Lung (tissue), 12 donors: Measurements from ENCODE around the gene HSD17B12. TPM values are rescaled to one million over a fixed set of nuclear protein-coding genes. Genes with fewer than 3 reads are reported as not detected.
"Not testable (repeated sequence)": the region's sequence is repeated elsewhere in the genome, so short reads cannot be mapped to it uniquely, and the experiment has no call there.

Experiments used
- ATAC-seq: fragments of 200-7000 bp; cut with Tn5 transposase; one replicate; pipeline ENCODE4 v1.9.1; 2020; ENCODE audit warnings: moderate number of reproducible peaks; ENCODE audit not compliant: insufficient read depth, low FRiP score
- DNase-seq, 3 donors: peaks; one replicate each; pipeline ENCODE4 v3.0.0-alpha.2; 2013 to 2017
- H3K27ac ChIP-seq, 2 donors: one replicate each; pipeline ENCODE4 v1.5.1; 2013; ENCODE audit warnings: mild to moderate bottlenecking in 2 of 2, moderate library complexity in 2 of 2, control low read depth in 1 of 2, inconsistent platforms in 1 of 2, low read depth in 1 of 2, low read length in 1 of 2
- H3K27me3 ChIP-seq, 3 donors: one replicate each; pipeline ENCODE4 v1.5.1; 2013; ENCODE audit warnings: low read length in 2 of 3; ENCODE audit not compliant: control insufficient read depth in 3 of 3, insufficient read depth in 3 of 3
- H3K36me3 ChIP-seq, 4 donors: one replicate each; pipeline ENCODE4 v1.5.1; 2013; ENCODE audit warnings: low read length in 4 of 4, mild to moderate bottlenecking in 1 of 4, moderate library complexity in 1 of 4; ENCODE audit not compliant: control insufficient read depth in 4 of 4, insufficient read depth in 4 of 4
- H3K4me1 ChIP-seq, 5 donors: one replicate each; pipeline ENCODE4 v1.5.1; 2013; ENCODE audit warnings: low read length in 5 of 5, mild to moderate bottlenecking in 2 of 5, moderate library complexity in 1 of 5; ENCODE audit not compliant: control insufficient read depth in 5 of 5, insufficient read depth in 5 of 5
- H3K4me3 ChIP-seq: one replicate; pipeline ENCODE4 v1.5.1; 2013; ENCODE audit warnings: mild to moderate bottlenecking, control low read depth, moderate library complexity
- H3K9ac ChIP-seq, 2 donors: one replicate each; pipeline ENCODE4 v1.5.1; 2013; ENCODE audit warnings: low read length in 2 of 2, control low read depth in 1 of 2; ENCODE audit not compliant: insufficient read depth in 1 of 2
- H3K9me3 ChIP-seq, 4 donors: one replicate each; pipeline ENCODE4 v1.5.1; 2013; ENCODE audit warnings: low read length in 3 of 4, mild to moderate bottlenecking in 1 of 4, moderate library complexity in 1 of 4; ENCODE audit not compliant: control insufficient read depth in 4 of 4, insufficient read depth in 3 of 4
- WGBS, 2 donors: extraction: QIAGEN DNeasy Blood & Tissue Kit; methylation state at CpG; one replicate each; pipeline ENCODE4 v1.1.7; 2013; 5-methylcytosine and 5-hydroxymethylcytosine counted together
- polyA plus RNA-seq, 2 donors: library from polyadenylated mRNA; stranded (reverse); fragments of 200-250 nt; gene quantifications; one replicate each; pipeline ENCODE4 v1.2.1, GENCODE V29; 2013
- total RNA-seq, 2 donors: library from RNA; depleted of rRNA in 1 of 2; stranded (reverse); fragments of >200 nt in 1 of 2; gene quantifications; one replicate each; pipeline ENCODE4 v1.2.1, GENCODE V29; 2014 to 2021
- TF ChIP-seq, protein P1 (sequence below): IDR thresholded peaks from 2 replicates; pipeline ENCODE4 v1.5.1; 2012; ENCODE audit warnings: mild to moderate bottlenecking; ENCODE audit errors: control extremely low read depth, extremely low read depth
- donor health status: control.
- donor health status: control.
- donor health status: Bipolar disorder and iron deficiency.
- donor health status: healthy.
- donor health status: DM: yes; HTN: yes; CAD: no.

The HSD17B12 gene
- total and polyA plus RNA-seq, 4 donors = 37.3 to 118 (median 87.1) TPM

DNA sequence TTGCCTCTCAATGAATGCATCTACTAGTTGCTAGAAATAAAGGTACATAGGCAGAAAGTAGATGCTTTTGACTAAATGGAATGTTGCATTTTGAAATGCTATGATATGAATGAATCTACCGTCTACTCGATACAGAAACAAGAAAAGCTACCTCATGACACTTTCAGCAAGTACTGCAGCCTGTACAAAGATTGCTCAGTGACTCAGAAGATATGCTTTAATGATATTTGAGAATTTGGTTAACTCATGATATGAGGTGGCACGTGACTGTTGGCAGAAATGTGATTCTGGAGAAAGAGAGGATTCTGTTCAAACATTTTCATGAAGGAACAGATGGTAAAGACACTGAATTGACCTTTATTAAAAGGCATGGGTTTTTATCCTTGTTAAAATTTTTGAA, 76.0 kb downstream of the HSD17B12 start:
- Histone ChIP-seq H3K9ac (no peak overlapping the region), H3K9me3 (no peaks in the 10 kb centered on the region), H3K27ac (no peak overlapping the region), H3K36me3 (peaks cover 0 to 9% (median 4%) of the 10 kb centered on the region in 4 donors), H3K27me3 (no peaks in the 10 kb centered on the region), H3K4me1 (no peaks in the 10 kb centered on the region), H3K4me3 (no peak overlapping the region)
- ATAC-seq (no peak), DNase-seq (no peak)
- WGBS, 2 donors = 92 to 99% methylated on average over 3 of the region's 3 CpGs
- TF ChIP-seq, protein P1, sequence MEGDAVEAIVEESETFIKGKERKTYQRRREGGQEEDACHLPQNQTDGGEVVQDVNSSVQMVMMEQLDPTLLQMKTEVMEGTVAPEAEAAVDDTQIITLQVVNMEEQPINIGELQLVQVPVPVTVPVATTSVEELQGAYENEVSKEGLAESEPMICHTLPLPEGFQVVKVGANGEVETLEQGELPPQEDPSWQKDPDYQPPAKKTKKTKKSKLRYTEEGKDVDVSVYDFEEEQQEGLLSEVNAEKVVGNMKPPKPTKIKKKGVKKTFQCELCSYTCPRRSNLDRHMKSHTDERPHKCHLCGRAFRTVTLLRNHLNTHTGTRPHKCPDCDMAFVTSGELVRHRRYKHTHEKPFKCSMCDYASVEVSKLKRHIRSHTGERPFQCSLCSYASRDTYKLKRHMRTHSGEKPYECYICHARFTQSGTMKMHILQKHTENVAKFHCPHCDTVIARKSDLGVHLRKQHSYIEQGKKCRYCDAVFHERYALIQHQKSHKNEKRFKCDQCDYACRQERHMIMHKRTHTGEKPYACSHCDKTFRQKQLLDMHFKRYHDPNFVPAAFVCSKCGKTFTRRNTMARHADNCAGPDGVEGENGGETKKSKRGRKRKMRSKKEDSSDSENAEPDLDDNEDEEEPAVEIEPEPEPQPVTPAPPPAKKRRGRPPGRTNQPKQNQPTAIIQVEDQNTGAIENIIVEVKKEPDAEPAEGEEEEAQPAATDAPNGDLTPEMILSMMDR = no peak

DNA sequence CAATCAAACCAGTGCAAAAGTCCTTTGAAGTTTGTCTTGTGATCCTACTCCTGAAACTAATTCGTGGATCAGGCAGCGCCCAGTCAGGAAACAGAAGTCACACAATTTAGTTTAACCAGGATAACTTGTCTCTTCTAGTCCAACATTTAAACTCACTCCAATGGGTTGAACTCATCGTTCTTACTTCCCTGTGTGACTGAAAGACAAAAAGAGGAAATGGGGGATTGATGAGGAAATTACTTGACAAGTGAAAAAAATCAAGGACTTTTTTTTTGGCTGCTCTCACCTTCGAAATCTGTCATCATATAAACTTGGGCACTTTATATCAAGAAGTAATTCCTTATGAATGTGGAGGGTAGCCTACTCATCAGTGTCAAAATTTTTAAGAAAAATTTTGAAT, 78.4 kb downstream of the HSD17B12 start:
- ATAC-seq (no peak), DNase-seq (no peak)
- no peak overlapping the region for H3K4me3 ChIP-seq
- TF ChIP-seq, protein P1 = no peak
- no peaks in the 10 kb centered on the region for H3K27me3 ChIP-seq
- no peak overlapping the region for H3K27ac ChIP-seq
- no peaks in the 10 kb centered on the region for H3K4me1 ChIP-seq
- H3K9me3 ChIP-seq = no peaks in the 10 kb centered on the region
- H3K36me3 ChIP-seq = peaks cover 0 to 9% (median 4%) of the 10 kb centered on the region in 4 donors
- H3K9ac ChIP-seq = no peak overlapping the region
- 32 to 34% methylated on average over 4 of the region's 4 CpGs for WGBS, 2 donors

DNA sequence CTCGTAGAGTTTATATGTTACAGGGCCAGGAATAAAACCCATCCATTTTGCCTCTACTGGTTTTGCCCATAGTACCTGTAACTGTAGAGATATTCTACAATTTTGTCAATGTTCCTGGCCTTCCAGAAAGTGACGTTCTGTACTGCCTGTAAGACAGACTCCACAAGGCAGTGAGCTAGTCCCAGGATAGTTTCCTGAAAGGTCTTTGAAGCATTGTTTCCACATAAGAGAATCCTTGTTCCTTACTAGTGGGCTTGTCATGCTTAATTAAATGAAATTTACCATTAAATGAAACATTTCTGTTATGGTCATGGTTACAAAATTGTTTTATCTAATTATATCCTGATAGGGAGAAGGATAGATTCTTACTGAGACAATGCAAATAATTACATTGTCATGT, 80.4 kb downstream of the HSD17B12 start:
- no peak for DNase-seq
- Histone ChIP-seq H3K36me3 (peaks cover 0 to 6% (median 4%) of the 10 kb centered on the region in 4 donors), H3K9me3 (peaks cover 0 to 1% (median 0%) of the 10 kb centered on the region in 4 donors), H3K4me3 (no peak overlapping the region), H3K27me3 (no peaks in the 10 kb centered on the region), H3K4me1 (no peaks in the 10 kb centered on the region), H3K9ac (no peak overlapping the region), H3K27ac (no peak overlapping the region)
- no peak for ATAC-seq
- WGBS, 2 donors = 92 to 96% methylated on average over 2 of the region's 2 CpGs
- TF ChIP-seq, protein P1 = no peak

DNA sequence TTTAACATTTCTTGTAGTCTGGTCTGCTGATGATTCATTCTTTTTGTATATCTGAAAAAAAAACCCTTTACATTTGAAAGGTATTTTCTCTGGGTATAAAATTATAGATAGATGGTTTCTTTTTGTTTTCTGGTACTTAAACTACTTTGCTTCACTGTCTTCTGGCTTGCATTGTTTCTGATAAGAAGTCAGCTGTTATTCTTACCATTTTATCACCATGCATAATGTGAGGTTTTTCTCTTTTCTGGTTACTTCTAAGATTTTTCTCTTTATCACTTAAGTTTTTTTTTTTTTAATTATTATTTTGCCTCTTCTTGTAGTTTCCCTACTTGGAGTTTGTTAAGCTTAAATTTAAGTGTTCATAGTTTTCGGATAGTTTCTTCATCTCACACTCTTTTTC, 84.7 kb downstream of the HSD17B12 start:
- H3K27ac ChIP-seq = no peak overlapping the region
- no peak overlapping the region for H3K4me3 ChIP-seq
- no peaks in the 10 kb centered on the region for H3K27me3 ChIP-seq
- H3K4me1 ChIP-seq = no peaks in the 10 kb centered on the region
- 99 to 100% methylated on average over 1 of the region's 1 CpG for WGBS, 2 donors
- H3K9me3 ChIP-seq = peaks cover 0 to 1% (median 0%) of the 10 kb centered on the region in 4 donors
- no peak for DNase-seq
- TF ChIP-seq, protein P1 = no peak
- H3K36me3 ChIP-seq = peaks cover 0 to 5% (median 3%) of the 10 kb centered on the region in 4 donors
- H3K9ac ChIP-seq = no peak overlapping the region
- no peak for ATAC-seq

DNA sequence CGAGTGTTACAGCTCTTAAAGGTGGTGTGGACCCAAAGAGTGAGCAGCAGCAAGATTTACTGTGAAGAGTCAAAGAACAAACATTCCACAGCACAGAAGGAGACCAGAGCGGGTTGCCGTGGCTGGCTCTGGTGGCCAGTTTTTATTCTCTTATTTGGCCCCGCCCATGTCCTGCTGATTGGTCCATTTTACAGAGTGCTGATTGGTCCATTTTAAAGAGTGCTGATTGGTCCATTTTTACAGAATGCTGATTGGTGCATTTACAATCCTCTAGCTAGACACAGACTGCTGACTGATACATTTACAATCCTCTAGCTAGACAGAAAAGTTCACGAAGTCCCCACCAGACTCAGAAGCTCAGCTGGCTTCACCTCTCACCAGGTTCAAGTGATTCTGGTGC, 88.1 kb downstream of the HSD17B12 start:
- H3K36me3 ChIP-seq, ATAC-seq, H3K4me1 ChIP-seq, H3K9me3 ChIP-seq, DNase-seq, H3K27ac ChIP-seq, H3K4me3 ChIP-seq, H3K9ac ChIP-seq, H3K27me3 ChIP-seq: not testable (repeated sequence)
- 89 to 94% methylated on average over 5 of the region's 5 CpGs for WGBS, 2 donors
